ENCODE results near the gene C10orf143. TPM values are rescaled to one million over a fixed set of nuclear protein-coding genes. Genes with fewer than 3 reads are reported as not detected.

Gene C10orf143
- total RNA-seq, 4 donors from 2014 or later: 1.1 to 8.5 (median 4.5) TPM

GRCh38 chr10:130016095-130016494, 94.5 kb downstream of the C10orf143 start:
- Histone ChIP-seq H3K27ac (no peak overlapping the region), H3K9me3 (no peaks in the 10 kb centered on the region), H3K27me3 (peaks cover 5% of the 10 kb centered on the region), H3K4me3 (no peak overlapping the region), H3K36me3 (no peaks in the 10 kb centered on the region), H3K4me1 (peaks cover 12% of the 10 kb centered on the region)
- no peak for DNase-seq (ENCODE audit: low spot score in 2 of 2)
- TF ChIP-seq POLR2A (IDR thresholded peaks at IDR 0.05) (no peak), CTCF (IDR thresholded peaks at IDR 0.05) (no peak), EP300 (IDR thresholded peaks at IDR 0.05) (no peak), POLR2AphosphoS5 (IDR thresholded peaks at IDR 0.05) (no peak)
- WGBS: 100% methylated on average over 3 of the region's 3 CpGs

DNA sequence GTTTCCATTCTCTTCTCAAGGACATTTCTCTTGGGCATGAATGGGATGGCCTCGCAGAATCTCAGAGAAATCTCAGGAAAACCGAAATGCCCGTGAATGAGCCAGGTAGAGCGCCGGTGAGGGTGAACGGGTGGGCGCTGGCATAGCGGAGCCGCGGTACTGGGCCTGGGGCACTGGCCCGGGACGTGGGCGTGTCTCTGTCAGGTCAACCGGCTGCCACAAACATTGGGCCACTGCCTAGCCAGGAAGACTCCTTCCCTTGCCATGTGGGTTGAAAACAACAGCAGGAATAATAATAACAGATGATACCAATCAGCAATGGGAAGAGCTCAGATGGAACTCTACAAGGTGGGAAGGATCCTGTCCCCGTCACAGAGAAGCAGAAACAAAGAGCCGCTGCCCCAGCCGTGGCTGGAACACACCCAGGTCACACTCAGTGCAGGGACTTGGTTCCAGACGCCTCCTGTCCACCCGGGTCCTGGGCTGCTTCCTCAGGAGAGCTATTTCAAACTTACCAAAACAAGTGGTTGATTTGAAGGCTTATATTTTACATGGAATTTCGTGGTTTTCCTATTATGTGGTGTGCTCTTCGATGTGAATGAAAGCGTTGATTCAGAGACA, 95.4 kb downstream of the C10orf143 start:
- Histone ChIP-seq H3K9me3 (no peaks in the 10 kb centered on the region), H3K27ac (no peak overlapping the region), H3K4me3 (no peak overlapping the region), H3K27me3 (peaks cover 5% of the 10 kb centered on the region), H3K36me3 (no peaks in the 10 kb centered on the region), H3K4me1 (peaks cover 8% of the 10 kb centered on the region)
- DNase-seq (ENCODE audit: low spot score in 2 of 2): no peak
- TF ChIP-seq POLR2AphosphoS5 (IDR thresholded peaks at IDR 0.05): no peak
- TF ChIP-seq CTCF (IDR thresholded peaks at IDR 0.05): no peak
- TF ChIP-seq POLR2A (IDR thresholded peaks at IDR 0.05): no peak
- TF ChIP-seq EP300 (IDR thresholded peaks at IDR 0.05): no peak
- 86% methylated on average over 21 of the region's 22 CpGs for WGBS

DNA sequence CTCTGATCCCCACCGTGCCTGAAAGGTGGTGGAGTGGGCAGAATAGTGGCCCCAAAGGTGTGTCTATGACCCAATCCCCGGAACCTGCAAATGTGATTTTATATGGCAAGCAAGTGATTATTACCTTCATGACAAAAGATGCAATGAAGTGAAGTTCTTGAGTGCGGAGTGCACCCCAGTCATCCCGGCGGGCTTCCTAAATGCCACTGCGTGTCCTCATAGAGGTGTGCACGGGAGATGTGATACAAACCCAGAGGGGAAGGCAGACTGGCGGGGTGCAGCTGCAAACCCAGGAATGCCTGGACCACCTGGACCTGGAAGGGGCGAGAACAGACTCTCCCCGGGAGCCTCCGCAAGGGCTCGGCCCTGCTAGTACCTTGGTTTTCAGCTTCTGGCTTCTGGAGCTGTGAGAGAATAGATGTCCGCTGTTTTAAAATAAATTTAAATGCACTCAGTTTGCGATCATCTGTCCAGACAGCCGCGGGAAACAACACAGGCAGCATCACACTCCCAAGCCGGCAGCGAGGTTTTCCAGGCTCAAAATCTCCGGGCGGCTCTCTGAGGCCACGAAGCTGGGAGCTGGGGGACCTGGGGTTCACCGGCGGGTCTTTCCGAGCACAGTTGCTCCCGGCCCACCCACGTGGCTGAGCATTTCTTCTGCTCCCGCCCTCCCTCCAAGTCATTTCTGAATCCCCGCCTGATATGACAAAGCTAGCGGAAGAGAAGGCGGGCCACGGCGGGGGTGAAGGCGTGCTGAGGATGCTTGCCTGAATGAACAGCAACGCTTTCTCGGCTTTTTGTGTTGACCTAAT, 96.2 kb downstream of the C10orf143 start:
- H3K9me3 ChIP-seq: no peaks in the 10 kb centered on the region
- H3K36me3 ChIP-seq: no peaks in the 10 kb centered on the region
- H3K27me3 ChIP-seq: peaks cover 5% of the 10 kb centered on the region
- no peak for DNase-seq (ENCODE audit: low spot score in 2 of 2)
- no peak for TF ChIP-seq POLR2AphosphoS5 (IDR thresholded peaks at IDR 0.05)
- TF ChIP-seq CTCF (IDR thresholded peaks at IDR 0.05): no peak
- TF ChIP-seq EP300 (IDR thresholded peaks at IDR 0.05): no peak
- TF ChIP-seq POLR2A (IDR thresholded peaks at IDR 0.05): no peak
- peaks cover 8% of the 10 kb centered on the region for H3K4me1 ChIP-seq
- H3K4me3 ChIP-seq: no peak overlapping the region
- 89% methylated on average over 33 of the region's 35 CpGs for WGBS
- no peak overlapping the region for H3K27ac ChIP-seq

Other genes with a start within 250 kb of the C10orf143 start
- gene EBF3, start 146.6 kb downstream of the C10orf143 start, total RNA-seq: 1 to 10 TPM; 1.4 to 4.2 (median 2.4) TPM
- gene GLRX3, start 25.6 kb upstream of the C10orf143 start, total RNA-seq: 100 to 1,000 TPM in 1 of 4 donors, 10 to 100 TPM in 3; 35.7 to 115 (median 44.7) TPM